H1 (cell line): ENCODE data around the gene SYT15. TPM values are rescaled to one million over a fixed set of nuclear protein-coding genes. Genes with fewer than 3 reads are reported as not detected.

Experiments used
- ASH2L ChIP-seq: fragments of 200-600, 300-600 bp; sonication (generic); IDR thresholded peaks from one replicate; pipeline ENCODE4 v1.7.1; 2017; ENCODE audit warnings: low read length
- ATF3 ChIP-seq: IDR thresholded peaks from 2 replicates; pipeline ENCODE4 v1.6.1; 2011; ENCODE audit warnings: low read depth, mild to moderate bottlenecking, low read length; ENCODE audit not compliant: insufficient read depth
- BCL11A ChIP-seq, 2 experiments: IDR thresholded peaks; one replicate each; pipeline ENCODE4 v1.6.1; 2011; ENCODE audit warnings: low read depth in 2 of 2, low read length in 2 of 2, mild to moderate bottlenecking in 2 of 2
- KDM1A ChIP-seq: fragments of 200-600, 300-600 bp; sonication (generic); IDR thresholded peaks from 2 replicates; pipeline ENCODE4 v1.7.1; 2016; ENCODE audit warnings: mild to moderate bottlenecking, low read length, borderline replicate concordance
- KDM5A ChIP-seq: fragments of 200-600 bp; IDR thresholded peaks from 2 replicates; pipeline ENCODE4 v1.7.1; 2012; ENCODE audit warnings: mild to moderate bottlenecking, low read length, inconsistent platforms, mixed read lengths
- NANOG ChIP-seq: IDR thresholded peaks from 2 replicates; pipeline ENCODE4 v1.6.1; 2011; ENCODE audit warnings: low read length, low read depth, mild to moderate bottlenecking, inconsistent platforms; ENCODE audit not compliant: insufficient read depth, poor library complexity, severe bottlenecking
- SP2 ChIP-seq: IDR thresholded peaks from 2 replicates; pipeline ENCODE4 v1.6.1; 2012; ENCODE audit warnings: mild to moderate bottlenecking, low read length, inconsistent platforms
- SRF ChIP-seq: IDR thresholded peaks from 2 replicates; pipeline ENCODE4 v1.6.1; 2011; ENCODE audit warnings: mild to moderate bottlenecking, low read depth, low read length, moderate library complexity
- polyA plus RNA-seq, 7 experiments: library from polyadenylated mRNA; depleted of rRNA in 3 of 7; stranded (reverse) in 5 of 7; unstranded in 2 of 7; fragments of >200 nt in 5 of 7; fragments of 200-250 nt in 2 of 7; gene quantifications; 1 replicate in 5 of 7; 2 replicates in 1 of 7; 4 replicates in 1 of 7; pipeline versions ENCODE4 v1.2.1 to v1.2.3, GENCODE V29; 2011 to 2013; ENCODE audit warnings: missing spikeins in 2 of 7, mixed read lengths in 2 of 7
- total RNA-seq: library from RNA; stranded (reverse); fragmentation: NEBNext Ultra II Directional; extraction: Animal tissue kit (Norgen Biotek cat#: 25700); gene quantifications from 2 replicates; pipeline ENCODE4 v1.2.1, GENCODE V29; 2021

The SYT15 gene
- total and polyA plus RNA-seq, 2 of the 8 experiments (the other 6 are each of a cell fraction or from before 2014, with no cell fraction given) = 0.39 to 0.61 TPM

GRCh38 chr10:46560952-46561351 is 18.0 kb upstream of the SYT15 start (continued):
- TF ChIP-seq SP2 (no peak), BCL11A (IDR thresholded peaks at IDR 0.05; ENCODE audit: low read depth in 2 of 2, low read length in 2 of 2) (no peak), SRF (no peak), KDM5A (no peak), ASH2L (no peak), ATF3 (no peak), NANOG (no peak), KDM1A (no peak)
